Measurements from ENCODE around the gene CD81. TPM values are rescaled to one million over a fixed set of nuclear protein-coding genes. Genes with fewer than 3 reads are reported as not detected.
"Not testable (repeated sequence)": the region's sequence is repeated elsewhere in the genome, so short reads cannot be mapped to it uniquely, and the experiment has no call there.

Gene CD81
- total RNA-seq, 4 donors from 2014 or later = 234 to 340 (median 277) TPM

GRCh38 chr11:2331404-2331803, 45.7 kb upstream of the CD81 start:
- H3K4me1 ChIP-seq = no peaks in the 10 kb centered on the region
- H3K9me3 ChIP-seq = no peaks in the 10 kb centered on the region
- no peaks in the 10 kb centered on the region for H3K27me3 ChIP-seq
- no peaks in the 10 kb centered on the region for H3K36me3 ChIP-seq
- TF ChIP-seq POLR2AphosphoS5 (IDR thresholded peaks at IDR 0.05) (no peak), EP300 (IDR thresholded peaks at IDR 0.05) (no peak), POLR2A (IDR thresholded peaks at IDR 0.05) (no peak), CTCF (IDR thresholded peaks at IDR 0.05) (no peak)
- 92% methylated on average over 5 of the region's 5 CpGs for WGBS
- H3K27ac ChIP-seq = no peak overlapping the region
- no peak for DNase-seq (ENCODE audit: low spot score in 2 of 2)
- H3K4me3 ChIP-seq = no peak overlapping the region

- DNase-seq (ENCODE audit: low spot score in 2 of 2); H3K4me1 ChIP-seq; H3K27me3 ChIP-seq; H3K36me3 ChIP-seq; H3K9me3 ChIP-seq; H3K4me3 ChIP-seq; H3K27ac ChIP-seq: not testable (repeated sequence)
- WGBS = 98% methylated on average over 5 of the region's 29 CpGs
Measured at GRCh38 chr11:2332569-2332968, 44.5 kb upstream of the CD81 start.

GRCh38 chr11:2333486-2334205, 43.5 kb upstream of the CD81 start:
- not testable (repeated sequence) for H3K9me3 ChIP-seq; DNase-seq (ENCODE audit: low spot score in 2 of 2); H3K27me3 ChIP-seq; H3K27ac ChIP-seq; H3K36me3 ChIP-seq; H3K4me3 ChIP-seq; H3K4me1 ChIP-seq
- 100% methylated on average over 1 of the region's 4 CpGs for WGBS

GRCh38 chr11:2335286-2335685, 41.8 kb upstream of the CD81 start:
- H3K36me3 ChIP-seq; H3K9me3 ChIP-seq; H3K4me3 ChIP-seq; H3K27me3 ChIP-seq; H3K4me1 ChIP-seq; DNase-seq (ENCODE audit: low spot score in 2 of 2); H3K27ac ChIP-seq: not testable (repeated sequence)
- WGBS = 84% methylated on average over 18 of the region's 18 CpGs

GRCh38 chr11:2338760-2339159, 38.4 kb upstream of the CD81 start:
- H3K4me3 ChIP-seq; H3K27ac ChIP-seq; H3K4me1 ChIP-seq; H3K36me3 ChIP-seq; H3K9me3 ChIP-seq; H3K27me3 ChIP-seq; DNase-seq (ENCODE audit: low spot score in 2 of 2): not testable (repeated sequence)
- WGBS = 75% methylated on average over 8 of the region's 8 CpGs

- Histone ChIP-seq H3K27me3 (no peaks in the 10 kb centered on the region), H3K9me3 (peaks cover 3% of the 10 kb centered on the region), H3K4me3 (no peak overlapping the region), H3K36me3 (no peaks in the 10 kb centered on the region), H3K27ac (no peak overlapping the region), H3K4me1 (no peaks in the 10 kb centered on the region)
- DNase-seq (ENCODE audit: low spot score in 2 of 2) = peak in 1 of 2 donors; percentile 28
- 95% methylated on average over 3 of the region's 3 CpGs for WGBS
- no peak for TF ChIP-seq POLR2A (IDR thresholded peaks at IDR 0.05)
- TF ChIP-seq CTCF (IDR thresholded peaks at IDR 0.05) = no peak
- TF ChIP-seq EP300 (IDR thresholded peaks at IDR 0.05) = no peak
Measured at GRCh38 chr11:2342557-2342956, 34.6 kb upstream of the CD81 start.

- no peaks in the 10 kb centered on the region for H3K36me3 ChIP-seq
- H3K4me1 ChIP-seq = no peaks in the 10 kb centered on the region
- 76% methylated on average over 5 of the region's 5 CpGs for WGBS
- peaks cover 3% of the 10 kb centered on the region for H3K9me3 ChIP-seq
- peak in 1 of 2 donors; percentile 50 for DNase-seq (ENCODE audit: low spot score in 2 of 2)
- no peak for TF ChIP-seq EP300 (IDR thresholded peaks at IDR 0.05)
- TF ChIP-seq POLR2AphosphoS5 (IDR thresholded peaks at IDR 0.05) = no peak
- TF ChIP-seq POLR2A (IDR thresholded peaks at IDR 0.05) = no peak
- no peak for TF ChIP-seq CTCF (IDR thresholded peaks at IDR 0.05)
- no peaks in the 10 kb centered on the region for H3K27me3 ChIP-seq
- H3K27ac ChIP-seq = no peak overlapping the region
- H3K4me3 ChIP-seq = no peak overlapping the region
Measured at GRCh38 chr11:2342981-2343380, 34.1 kb upstream of the CD81 start.

Measured in suprapubic skin (tissue), 4 donors.